Myocyte (in vitro differentiated cells): Measurements from ENCODE around the gene CFAP300. TPM values are rescaled to one million over a fixed set of nuclear protein-coding genes. Genes with fewer than 3 reads are reported as not detected.

Source experiments
- DNase-seq: peaks from one replicate; pipeline ENCODE4 v3.0.0-alpha.2; 2012; ENCODE audit warnings: low read depth
- polyA plus RNA-seq: library from polyadenylated mRNA; unstranded; fragments of >200 nt; gene quantifications from one replicate; pipeline ENCODE4 v1.2.1, GENCODE V29; 2012; ENCODE audit warnings: missing spikeins
- total RNA-seq: library from RNA; depleted of rRNA; stranded (reverse); fragments of >200 nt; gene quantifications from 2 replicates; pipeline ENCODE4 v1.2.3, GENCODE V29; 2014

CFAP300 gene
- total RNA-seq = 4.2 and 5.4 TPM in 2 replicates
- polyA plus RNA-seq = 5.1 TPM

DNA sequence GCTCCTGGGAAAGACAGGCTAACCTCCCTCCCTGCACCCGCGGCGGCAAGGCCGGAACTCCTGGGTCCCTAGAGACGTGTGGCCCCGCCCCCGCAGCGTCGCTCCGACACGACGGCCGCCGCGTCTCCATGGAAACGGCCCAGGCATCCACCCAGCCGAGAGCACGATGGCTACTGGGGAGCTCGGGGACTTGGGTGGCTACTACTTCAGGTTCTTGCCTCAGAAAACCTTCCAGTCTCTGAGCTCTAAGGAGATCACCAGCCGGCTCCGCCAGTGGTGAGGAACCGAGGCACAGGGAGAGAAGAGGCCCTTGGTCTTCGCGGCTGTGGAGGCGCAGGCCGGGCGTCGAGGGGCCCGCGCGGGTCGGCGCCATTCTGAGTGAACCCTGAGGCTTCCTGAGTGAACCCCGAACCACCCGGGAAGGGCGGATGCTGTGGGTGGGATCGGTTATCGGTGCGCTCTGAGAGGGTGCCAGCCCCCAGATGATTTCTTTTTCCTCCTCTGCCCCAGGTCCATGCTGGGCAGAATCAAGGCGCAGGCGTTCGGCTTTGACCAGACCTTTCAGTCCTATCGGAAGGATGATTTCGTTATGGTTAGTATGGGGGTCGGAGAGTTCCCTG, at the start of gene CFAP300:
Gene CFAP300 (plus strand): TSS at position 133 of the 620 bp plus-strand sequence. CDS start 34 bp downstream, at position 167.
- peak; percentile 90 for DNase-seq

DNA sequence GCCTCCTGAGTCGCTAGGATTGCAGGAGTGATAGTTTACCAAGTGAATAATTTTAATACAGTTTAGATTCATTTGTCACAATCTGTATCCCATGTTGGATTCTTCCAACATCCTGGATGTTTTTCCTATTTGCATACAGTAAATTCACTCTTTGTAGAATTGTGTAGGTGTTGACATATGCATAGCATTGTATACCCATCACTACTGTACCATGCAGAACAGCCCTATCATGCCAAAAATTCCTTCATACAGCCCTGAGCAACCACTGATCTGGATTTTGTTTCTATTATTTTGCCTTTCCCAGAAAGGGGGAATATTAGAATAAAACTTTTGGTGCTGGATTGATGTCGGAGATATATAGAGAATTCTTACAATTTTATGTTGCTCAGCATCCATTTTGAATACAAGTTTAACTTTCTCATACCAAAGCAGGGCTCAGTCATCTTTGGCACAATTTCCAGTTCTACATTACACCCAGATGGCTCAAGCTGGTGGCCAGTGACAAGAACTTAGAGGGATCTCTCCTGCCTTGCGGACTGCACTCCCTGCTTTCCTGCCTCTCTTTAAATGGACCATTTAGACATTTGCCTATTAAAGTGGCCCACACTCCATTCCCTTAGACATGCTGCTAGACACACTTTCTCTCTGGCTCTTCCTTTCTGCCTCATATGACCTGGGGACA, 45.4 kb upstream of the CFAP300 start:
- no peak for DNase-seq

DNA sequence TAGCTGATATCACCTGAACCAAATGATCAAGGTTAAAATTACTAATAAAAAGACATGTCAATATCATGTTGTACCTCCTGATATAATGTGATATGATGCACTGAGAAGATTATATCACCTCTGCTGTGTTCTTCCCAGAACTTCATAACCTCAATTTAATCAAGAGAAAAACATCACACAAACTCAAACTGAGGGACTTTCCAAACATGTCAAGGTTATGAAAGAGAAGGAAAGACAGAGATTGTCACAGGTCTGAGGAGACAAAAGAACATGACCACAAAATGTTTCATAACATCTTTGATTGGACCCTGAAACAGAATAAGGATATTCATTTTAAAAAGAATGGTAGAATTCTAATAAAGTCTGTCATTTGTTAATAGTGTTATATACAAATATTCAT, 43.0 kb upstream of the CFAP300 start:
- no peak for DNase-seq

DNA sequence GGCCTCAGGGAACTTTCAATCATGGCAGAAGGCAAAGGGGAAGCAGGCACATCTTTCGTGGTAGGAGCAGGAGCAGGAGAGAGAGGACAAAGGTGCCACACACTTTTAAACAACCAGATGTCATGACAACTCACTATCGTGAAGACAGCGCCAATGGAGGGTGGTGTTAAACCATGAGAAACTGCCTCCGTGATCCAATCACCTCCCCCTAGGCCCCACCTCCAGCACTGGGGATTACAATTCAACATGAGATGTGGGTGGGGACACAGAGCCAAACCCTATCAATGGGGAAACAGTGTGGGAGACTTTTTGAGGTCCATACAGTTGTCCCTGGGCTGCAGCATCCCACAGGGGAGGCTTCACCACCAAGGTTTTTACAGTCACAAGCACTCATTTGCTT, 41.9 kb upstream of the CFAP300 start:
- no peak for DNase-seq

DNA sequence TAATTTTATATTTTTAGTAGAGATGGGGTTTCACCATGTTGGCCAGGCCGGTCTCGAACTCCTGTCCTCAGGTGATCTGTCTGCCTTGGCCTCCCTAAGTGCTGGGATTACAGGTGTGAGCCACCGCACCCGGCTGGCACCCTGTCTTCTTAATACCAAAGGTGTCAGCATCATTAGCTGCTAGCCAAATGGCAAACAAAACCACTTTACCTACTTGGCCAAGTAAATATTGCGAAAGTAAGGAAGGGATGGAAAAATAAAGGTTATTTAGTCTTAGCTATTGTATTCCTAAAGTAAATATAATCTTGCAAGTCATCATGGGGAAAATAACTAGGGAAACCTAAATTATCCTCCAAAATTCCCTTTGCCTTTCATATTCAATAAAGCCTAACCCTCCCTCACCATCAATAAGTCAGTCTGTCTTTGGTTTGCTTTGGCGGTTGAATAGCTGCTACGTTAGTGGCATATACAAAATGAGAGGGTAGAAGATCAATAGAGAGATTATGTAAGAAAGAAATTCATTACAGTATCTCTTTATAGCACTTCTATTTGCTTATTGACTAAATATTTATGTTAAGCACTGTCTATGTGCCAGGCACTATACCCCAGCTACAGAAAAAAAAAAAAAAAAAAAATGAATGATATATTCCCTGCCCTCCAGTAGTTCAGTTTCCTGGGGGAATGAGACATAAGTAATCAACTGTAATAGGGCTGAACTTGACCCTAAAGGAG, 40.2 kb upstream of the CFAP300 start:
- no peak for DNase-seq

DNA sequence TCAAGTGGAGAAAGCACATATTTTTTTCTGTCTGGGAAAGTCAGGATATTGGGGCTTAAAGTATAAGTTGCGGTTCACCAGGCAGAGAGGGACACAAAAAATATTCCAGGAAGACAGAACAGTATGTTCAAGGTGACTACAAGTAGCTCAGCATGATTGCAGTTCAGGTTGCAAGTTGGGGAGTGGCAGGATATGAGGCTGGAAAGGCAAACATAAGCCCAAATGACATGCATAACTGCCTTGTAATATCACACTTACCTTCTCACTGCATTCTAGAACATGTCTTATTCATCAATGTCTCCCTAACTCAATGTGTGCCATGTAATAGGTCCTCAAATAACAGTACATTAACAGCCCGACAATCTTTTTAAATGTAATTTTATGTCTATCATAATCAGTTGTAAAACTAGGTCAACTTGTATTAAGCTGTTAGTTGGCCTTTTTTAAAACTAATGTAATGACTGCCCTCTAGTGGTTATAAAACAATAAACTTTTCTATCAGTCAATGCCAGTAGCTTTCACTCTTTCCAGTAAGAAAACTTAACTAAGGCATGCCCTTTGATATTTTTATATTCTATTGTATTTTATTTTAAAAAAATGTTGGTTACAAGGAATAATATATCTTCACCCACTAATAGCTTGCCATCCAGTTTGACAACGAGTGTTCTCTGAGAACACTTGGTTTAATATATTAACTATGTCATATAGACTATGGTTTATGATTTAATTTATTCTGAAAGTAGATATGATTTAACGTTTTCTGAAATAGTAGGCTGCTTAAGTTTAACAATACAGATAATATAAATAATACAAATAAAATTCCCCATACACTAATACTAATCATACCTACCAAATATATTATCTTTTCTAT, 39.4 kb upstream of the CFAP300 start:
- DNase-seq = peak; percentile 57

DNA sequence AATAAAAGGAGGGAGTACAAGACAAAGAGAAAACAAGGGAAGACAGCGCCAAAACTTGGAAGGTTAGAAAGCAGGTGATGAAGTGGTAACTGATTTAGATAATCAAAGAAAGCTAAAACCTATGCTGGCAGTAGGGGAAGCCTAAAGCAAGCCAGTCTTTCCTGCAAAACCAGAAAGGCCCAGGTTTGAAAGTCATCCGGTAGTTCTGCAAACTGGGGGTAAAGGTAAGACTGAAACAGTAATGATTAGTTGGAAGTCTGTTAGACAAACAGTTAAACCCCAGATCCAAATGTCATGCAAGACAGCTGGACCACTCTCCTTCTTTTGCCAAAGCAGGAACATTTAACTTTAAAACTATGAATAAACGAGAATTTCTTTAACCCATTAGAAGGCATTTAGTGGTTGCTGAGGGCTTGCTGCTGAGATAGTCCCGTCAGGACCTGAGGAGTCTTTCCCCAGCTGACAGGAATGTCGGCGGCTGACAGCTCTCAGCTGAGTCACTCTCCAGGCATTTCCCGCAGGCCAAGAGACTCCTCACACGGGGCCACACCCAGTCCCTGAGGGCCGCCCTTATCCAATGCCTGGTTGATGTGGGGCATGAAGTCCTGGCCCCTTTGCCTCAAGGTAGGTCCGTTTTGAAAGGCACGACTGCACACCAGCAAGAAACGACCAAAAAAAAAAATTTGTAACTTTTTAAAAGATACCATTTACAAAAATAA, 36.3 kb upstream of the CFAP300 start:
- peak; percentile 95 for DNase-seq

DNA sequence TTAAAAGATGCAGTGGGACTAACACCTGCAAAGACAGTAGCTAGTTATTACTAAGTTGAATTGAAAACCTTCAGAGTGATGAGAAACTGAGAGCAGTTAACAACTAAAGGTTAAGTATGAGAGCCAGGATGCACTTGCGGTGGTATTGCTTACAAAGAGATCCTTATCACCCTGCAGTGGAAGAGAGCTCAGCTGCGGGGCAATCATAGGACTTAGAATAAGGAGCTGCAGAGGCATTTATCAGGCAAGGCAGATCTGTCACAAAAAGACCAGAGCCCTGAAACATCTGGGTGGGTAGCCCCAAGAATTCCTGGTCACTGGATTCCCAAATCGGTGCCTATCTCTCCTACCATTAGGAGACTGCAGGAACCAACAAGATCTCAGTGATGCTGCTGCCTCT, 34.3 kb upstream of the CFAP300 start:
- no peak for DNase-seq

DNA sequence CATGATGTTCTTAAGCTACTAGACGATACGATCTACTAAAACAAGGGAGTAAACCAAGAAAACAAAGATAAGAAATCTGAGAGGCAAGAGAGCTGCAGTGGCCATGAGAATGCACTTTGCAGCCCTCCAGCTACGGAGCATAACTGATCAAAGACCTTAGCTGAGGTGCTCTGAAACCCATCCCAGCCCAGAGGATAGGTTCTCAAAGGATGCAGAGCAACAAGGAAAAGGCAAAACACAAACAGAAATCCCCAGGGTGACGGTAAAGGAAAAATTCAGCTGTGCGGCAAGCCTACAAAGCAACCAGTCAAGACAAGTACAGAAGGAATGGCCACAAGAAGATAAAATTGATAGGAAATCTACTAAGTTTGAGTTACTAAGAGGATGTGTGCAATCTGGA, 32.5 kb upstream of the CFAP300 start:
- no peak for DNase-seq

DNA sequence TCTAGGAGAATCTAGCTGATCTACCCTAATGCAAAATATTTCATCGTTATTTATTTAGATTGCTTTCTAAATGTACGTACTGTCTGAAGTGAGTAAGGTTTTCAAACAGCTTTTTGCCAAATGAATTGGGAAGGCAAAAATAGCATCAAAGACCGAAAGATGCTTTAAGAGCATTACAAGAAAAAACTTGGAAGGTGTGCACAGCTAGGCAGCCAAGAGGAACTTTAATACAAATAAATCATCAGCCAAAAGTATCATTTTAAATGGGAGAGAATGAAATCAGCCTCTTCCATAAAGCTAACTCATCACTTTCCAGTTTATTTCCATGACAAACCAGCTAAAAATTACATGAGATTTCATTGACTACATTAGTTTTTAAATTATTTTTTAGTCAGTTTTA, 30.2 kb upstream of the CFAP300 start:
- DNase-seq = no peak

DNA sequence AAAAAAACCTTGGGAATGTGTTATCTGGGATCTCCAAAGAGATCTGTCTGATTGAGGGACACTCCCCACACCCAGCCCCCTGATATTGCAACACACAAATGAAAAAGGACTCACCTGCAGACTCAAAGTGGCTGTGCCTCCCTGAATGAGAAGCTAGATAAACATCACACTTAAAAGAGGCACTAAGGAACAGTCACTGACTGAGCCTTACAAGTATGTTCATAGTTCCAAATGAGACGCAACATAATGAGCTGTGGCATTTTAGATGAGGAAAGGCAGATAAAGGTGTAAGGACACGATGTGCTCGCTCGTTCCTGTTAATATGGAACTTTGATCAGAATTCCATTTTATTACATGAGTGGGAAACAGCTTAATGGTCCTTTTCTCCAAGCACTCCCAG, 21.0 kb upstream of the CFAP300 start:
- DNase-seq = no peak

DNA sequence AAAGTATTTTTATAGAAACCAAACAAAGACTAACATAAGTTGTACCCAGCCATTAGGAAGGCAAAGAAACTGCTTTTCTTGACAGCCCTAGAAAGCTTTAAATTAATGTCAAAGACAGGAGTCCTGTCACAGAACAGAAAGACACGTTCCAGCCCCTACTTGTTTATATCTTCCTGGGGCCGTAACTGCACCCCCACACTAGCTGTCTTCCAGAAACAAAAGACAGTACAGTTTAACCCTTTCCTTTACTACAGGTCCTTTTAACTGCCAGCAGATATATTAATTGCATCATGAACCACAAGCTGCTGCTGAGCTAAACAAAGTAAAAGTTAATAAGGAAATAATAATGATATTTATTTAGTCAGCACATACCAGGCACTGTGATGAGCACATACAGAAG, 20.3 kb upstream of the CFAP300 start:
- no peak for DNase-seq

DNA sequence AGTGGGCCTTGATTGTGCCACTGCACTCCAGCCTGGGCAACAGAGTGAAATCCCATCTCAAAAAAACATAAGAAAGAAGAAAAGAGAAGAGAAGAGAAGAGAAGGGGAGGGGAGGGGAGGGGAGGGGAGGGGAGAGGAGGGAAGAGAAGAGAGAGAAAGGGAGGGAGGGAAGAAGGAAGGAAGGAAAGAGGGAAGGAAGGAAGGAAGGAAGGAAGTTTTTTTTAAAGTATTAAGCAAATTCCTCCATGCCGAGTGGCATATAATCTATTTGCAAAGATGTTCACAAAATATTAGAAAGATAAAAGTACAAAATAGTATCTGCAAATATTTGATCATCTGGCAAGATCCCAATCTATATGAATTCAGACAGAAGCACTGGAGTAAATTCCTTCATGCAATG, 10.5 kb upstream of the CFAP300 start:
- DNase-seq = no peak

DNA sequence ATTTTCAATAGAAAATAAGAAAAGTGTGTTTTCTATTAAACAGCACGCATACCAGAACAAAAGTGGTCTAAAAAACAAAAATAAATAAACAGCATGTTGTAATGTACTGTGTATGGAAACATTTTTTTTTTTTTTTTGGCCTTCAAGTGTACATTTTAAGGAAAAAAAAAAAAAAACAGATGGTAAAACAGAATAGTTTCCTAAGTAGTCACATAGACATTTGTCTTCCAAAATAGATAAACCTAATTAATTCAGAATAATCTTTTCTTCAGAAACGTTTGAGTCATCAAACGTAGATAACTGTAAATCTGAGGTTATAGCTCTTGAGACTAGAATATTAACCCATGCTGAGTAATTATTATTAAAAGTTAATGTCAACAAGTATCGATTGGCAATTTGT, 396 bp upstream of the CFAP300 start:
- no peak for DNase-seq

DNA sequence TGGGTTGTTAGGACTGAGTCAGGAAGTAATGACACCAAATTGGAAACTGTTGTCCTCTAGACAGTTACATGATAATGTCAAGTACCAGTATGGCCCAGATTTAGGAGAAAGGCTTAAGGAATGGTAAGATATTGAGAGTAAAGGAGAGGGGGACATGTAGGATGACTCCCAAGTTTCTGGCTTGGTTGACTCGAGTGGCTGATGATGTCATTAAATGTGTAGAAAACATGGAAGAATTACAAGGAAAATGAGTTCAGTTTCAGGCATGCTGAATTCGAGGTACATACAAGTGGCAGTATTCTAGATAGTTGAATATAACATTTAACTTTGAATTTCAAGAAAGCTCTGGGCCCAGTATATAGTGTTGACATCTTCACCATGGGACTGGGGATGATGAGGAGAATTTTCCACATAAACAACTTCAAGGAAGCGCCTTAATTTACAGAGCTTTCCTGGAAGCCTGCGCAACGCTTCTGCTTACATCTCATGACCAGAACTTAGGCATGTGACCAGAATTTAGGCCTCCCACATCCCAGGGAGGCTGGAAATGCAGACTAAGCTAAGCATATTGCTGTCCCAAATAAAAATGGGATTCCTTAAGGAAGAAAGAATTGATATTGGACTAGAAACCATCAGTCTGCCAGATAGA, 3.8 kb downstream of the CFAP300 start:
- no peak for DNase-seq

DNA sequence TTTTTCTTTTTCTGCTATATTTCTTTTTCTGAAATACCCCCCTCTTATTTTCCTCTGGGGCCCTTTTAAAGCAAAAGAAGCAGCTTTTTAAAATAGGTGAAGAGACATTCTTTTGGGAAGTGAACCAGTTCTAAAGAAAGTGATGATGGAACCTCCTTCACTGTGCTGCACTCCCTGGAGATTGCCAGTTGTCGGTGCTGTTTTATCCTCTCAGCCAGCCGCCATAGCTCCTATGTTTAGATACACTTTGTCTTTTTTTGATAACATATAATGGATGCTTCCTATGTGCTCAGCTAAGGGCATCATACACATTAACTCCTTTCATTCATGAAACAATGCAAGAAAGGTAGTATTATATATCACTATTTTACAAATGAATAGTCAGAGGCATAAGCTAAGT, 14.0 kb downstream of the CFAP300 start:
- no peak for DNase-seq

DNA sequence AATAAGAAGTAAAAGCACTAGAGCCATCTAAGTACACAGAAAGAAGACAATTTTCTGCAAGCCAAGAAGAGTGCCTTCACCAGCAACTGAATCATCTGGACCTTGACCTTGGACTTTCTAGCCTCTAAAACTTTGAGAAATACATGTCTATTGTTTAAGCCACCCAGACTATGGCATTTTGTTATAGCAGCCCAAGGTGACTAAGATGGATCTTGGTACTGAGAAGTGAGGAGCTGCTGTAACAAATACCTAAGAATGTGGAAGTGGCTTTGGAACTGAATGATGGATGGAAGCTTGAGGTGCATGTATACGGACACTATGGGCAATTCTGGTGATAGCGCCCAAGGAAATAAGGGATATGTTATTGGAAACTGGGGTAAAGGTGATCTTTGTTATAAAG, 14.9 kb downstream of the CFAP300 start:
- DNase-seq = no peak

DNA sequence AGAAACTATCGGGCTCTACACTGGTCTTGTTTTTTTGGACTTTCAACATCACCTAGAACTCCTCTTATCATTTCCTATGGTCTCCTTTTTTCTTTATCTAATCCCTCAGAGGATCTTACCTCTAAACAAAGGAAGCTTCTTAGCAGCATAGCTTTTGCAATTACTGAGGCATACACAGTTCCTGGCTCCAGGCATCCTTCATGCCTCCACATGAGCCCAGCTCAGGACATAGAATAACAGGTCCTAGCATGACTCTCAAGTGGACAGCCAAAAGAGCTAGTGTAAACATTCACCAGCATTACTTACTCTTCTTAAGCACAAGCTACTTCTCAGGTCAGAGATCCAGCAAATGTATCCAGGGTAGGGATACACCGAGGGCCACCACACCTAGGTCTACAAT, 17.1 kb downstream of the CFAP300 start:
- no peak for DNase-seq

DNA sequence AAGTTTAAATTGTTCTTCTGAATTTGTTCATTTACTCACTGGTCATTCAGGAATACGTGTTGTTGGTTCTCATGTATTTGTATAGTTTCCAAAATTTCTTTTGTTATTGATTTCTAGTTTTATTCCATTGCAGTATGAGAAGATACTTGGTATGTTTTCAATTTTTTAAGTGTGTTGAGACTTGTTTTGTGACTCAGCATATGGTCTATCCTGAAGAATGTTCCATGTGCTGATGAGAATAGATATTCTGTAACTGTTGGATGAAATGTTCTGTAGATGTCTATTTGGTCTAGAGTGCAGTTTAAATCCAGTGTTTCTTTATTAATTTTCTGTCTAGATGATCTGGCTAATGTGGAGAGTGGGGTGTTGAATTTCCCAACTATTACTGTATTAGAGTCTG, 23.5 kb downstream of the CFAP300 start:
- no peak for DNase-seq
